SK-N-MC (cell line): ENCODE data around the gene CADM4.
"Not testable (repeated sequence)": the region's sequence is repeated elsewhere in the genome, so short reads cannot be mapped to it uniquely, and the experiment has no call there.

ENCODE experiments used
- DNase-seq: peaks from one replicate; pipeline ENCODE4 v3.0.0-alpha.2; 2011; ENCODE audit warnings: low read depth, low spot score
- H3K27ac ChIP-seq: fragments of 200-600 bp; sonication (generic); 2 replicates; pipeline ENCODE4 v1.5.1; 2016; ENCODE audit warnings: mixed run types
- H3K36me3 ChIP-seq: fragments of 200-600 bp; sonication (generic); 2 replicates; pipeline ENCODE4 v1.6.1; 2017; ENCODE audit warnings: antibody characterized with exemption, low read length, mixed read lengths; ENCODE audit not compliant: insufficient read depth
- H3K4me3 ChIP-seq: fragments of 200-600 bp; sonication (generic); 2 replicates; pipeline ENCODE4 v1.5.1; 2016
- H3K9ac ChIP-seq: fragments of 200-600 bp; sonication (generic); 2 replicates; pipeline ENCODE4 v1.8.0; 2017; ENCODE audit warnings: mixed run types, mixed read lengths; ENCODE audit not compliant: insufficient read length
- H3K9me3 ChIP-seq: fragments of 200-600 bp; sonication (generic); 2 replicates; pipeline ENCODE4 v1.6.1; 2017; ENCODE audit warnings: low read depth, mild to moderate bottlenecking, antibody characterized with exemption, low read length, moderate library complexity, mixed read lengths
- EZH2 ChIP-seq: fragments of 200-600 bp; sonication (generic); IDR thresholded peaks from one replicate; pipeline ENCODE4 v1.6.1; 2017; ENCODE audit warnings: antibody characterized with exemption
- FOXP2 ChIP-seq: optimal IDR thresholded peaks from 2 replicates; pipeline ENCODE3; 2011; ENCODE audit warnings: mild to moderate bottlenecking, moderate library complexity; ENCODE audit not compliant: insufficient read depth; ENCODE audit errors: extremely low read length, control extremely low read depth
- POLR2AphosphoS5 ChIP-seq: IDR thresholded peaks from 2 replicates; pipeline ENCODE4 v1.6.1; 2012; ENCODE audit warnings: mild to moderate bottlenecking, low read depth, low read length, borderline replicate concordance

The CADM4 gene

DNA sequence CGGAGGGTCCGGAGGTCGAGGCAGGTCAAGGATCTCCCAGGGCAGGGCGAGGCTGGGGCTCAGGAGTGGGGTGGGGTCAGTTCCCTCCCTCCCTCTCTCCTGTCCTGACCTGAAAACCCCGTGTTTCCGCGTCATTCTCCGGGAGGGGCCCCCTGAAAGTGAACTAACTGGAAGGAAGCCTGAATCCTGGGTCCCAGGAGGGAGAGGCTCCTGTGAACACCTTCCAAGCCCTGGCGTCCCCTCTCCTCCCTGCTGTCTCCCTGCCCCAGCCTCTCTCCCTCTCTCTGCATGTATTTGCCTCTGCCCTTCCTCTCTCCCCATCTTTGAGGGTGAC is 741 bp upstream of the CADM4 start:
- Histone ChIP-seq H3K4me3 (peak overlapping the region; percentile 81), H3K27ac (no peak overlapping the region), H3K36me3 (no peaks in the 10 kb centered on the region), H3K9ac (no peak overlapping the region), H3K9me3 (no peaks in the 10 kb centered on the region)
- no peak for DNase-seq
- TF ChIP-seq EZH2: no peak
- TF ChIP-seq POLR2AphosphoS5: no peak
- no peak for TF ChIP-seq FOXP2

DNA sequence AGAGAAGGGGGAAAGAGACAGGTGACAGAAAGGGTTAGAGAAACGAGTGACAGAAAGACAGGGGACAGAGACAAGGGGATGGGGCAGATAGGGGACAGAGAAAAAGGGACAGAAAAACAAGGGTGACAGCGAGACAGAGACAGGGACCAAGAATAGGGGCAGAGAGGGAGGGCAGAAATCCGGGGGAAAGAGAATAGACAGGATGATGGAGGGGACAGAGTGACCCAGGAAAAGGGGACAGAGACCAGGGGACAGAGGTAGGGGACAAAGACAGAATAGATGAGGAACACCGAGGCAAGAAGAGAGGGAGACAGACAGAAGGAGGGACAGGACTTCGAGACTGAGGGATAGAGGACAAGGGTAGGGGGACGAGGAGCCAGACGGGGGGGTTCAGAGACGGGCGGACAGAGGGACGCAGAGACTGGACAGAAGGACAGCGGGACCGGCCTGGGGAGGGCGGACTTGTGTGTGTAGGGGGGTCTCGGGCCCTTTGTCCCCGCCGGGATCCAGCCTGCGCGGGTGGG is 593 bp downstream of the CADM4 start:
- Histone ChIP-seq H3K9ac (peak overlapping the region; percentile 70), H3K36me3 (no peaks in the 10 kb centered on the region), H3K4me3 (peak overlapping the region; percentile 81)

DNA sequence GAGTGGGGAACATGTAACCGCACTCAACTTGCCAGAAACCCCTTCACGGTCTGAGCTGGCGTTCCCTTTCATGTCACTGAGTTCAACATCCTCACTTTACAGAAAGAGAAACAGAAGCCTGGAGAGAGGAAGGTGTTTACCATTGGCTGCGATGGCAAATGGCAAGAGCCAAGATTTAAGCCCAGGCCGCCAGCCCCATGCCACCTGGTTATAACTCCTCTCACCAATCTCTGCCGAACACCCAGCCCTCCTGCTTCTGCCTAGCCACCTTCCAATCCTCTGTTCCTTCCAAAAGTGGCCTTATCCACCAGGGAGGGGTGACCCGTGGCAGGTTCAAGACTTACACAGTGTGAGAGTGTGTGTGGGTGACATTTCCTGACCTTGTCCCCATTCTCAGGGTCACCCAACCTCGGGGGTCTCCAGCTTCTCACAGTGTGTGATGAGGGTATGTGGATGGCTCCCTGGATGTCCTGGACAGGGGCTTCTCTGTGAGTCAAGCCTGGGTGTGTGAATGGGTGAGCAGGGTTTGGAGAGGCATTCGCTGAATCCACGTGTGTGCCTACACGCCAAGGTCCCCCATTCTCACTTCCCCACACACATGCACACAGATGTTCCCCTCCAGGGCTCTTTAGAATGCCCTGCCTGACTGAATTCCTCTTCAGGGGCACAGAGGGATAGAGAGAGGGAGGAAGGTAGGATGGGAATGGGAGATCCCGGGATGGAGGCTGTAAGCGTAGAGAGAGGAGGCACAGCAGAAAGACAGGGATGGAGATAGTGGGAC is 1.2 kb downstream of the CADM4 start:
- Histone ChIP-seq H3K36me3 (no peaks in the 10 kb centered on the region), H3K9me3 (no peaks in the 10 kb centered on the region), H3K27ac (no peak overlapping the region), H3K9ac (peak overlapping the region; percentile 70), H3K4me3 (peak overlapping the region; percentile 81)
- TF ChIP-seq POLR2AphosphoS5: no peak
- no peak for TF ChIP-seq EZH2
- no peak for TF ChIP-seq FOXP2
- DNase-seq: no peak

More for the DNA sequence above, 593 bp downstream of the CADM4 start:
- no peak overlapping the region for H3K27ac ChIP-seq
- TF ChIP-seq FOXP2 (no peak), POLR2AphosphoS5 (no peak), EZH2 (no peak)
- no peak for DNase-seq
- H3K9me3 ChIP-seq: no peaks in the 10 kb centered on the region

DNA sequence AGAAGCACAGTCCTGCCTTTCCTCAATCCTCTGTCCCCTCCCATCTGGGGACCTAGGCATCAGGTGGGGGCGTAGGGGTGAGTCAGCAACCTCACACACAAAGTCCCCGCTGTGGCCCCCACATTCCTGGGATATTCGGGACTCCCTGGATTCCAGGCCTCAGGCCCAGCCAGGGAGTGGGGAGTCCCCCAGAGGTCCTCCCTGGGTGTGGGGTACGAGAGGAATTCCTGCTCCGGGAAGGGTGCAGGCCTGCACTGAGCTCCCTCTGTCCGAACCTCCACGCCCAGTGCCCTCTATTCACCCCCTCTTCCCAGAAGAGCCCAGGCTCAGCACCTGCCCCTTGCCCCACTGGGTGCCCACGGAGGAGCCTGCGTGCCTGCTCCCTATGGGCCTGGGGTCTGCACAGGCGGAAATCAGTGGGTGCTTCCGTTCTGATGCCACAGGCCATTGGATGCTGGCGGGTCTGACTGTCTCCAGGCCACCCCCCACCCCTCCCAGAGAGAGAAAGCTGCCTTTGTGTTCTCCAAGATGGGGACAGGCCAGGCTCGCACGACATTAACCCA is 3.4 kb downstream of the CADM4 start:
- no peak for DNase-seq
- no peak overlapping the region for H3K9ac ChIP-seq
- H3K27ac ChIP-seq: no peak overlapping the region
- no peak overlapping the region for H3K4me3 ChIP-seq
- no peaks in the 10 kb centered on the region for H3K36me3 ChIP-seq
- H3K9me3 ChIP-seq: no peaks in the 10 kb centered on the region
- TF ChIP-seq POLR2AphosphoS5: no peak
- no peak for TF ChIP-seq FOXP2
- TF ChIP-seq EZH2: no peak

- not testable (repeated sequence) for H3K9me3 ChIP-seq, H3K27ac ChIP-seq, H3K36me3 ChIP-seq, DNase-seq
- peak overlapping the region; percentile 22 for H3K9ac ChIP-seq
- peak overlapping the region; percentile 61 for H3K4me3 ChIP-seq
Measured at GRCh38 chr19:43635561-43635940, 4.1 kb downstream of the CADM4 start.

DNA sequence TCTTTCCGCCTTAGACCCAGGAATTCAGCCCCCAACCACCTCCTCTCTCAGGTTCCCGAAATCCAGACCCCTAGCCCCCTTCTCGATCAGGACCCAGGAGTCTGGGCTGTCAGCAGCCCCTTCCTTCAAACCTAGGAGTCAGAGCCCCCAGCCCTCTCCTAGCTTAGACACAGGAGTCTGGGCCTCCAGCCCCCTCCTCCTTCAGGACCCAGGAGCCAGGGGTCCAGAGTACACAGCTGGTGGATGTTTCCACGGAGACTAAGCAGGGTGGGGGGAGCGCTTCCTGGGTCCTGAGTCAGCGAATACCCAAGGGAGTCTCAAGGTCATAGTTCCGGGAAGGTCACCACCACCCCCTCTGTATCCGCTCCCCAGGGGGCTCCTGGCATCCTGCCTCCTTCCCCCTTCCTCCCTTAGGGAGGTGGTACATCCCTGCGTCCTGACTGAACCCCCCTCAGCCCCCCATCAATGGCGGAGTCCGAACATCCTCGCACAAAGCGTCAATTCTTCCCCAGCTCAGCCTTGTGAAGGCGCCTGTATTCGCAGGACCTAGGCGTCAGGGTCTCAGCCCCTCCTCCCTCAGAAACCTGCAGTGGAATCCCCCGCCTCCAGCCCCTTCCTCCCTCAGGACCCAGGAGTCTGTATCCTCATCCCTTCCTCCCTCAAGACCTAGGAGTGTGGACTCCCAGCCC is 4.6 kb downstream of the CADM4 start:
- Histone ChIP-seq H3K9me3 (no peaks in the 10 kb centered on the region), H3K9ac (peak overlapping the region; percentile 22), H3K27ac (0 out of 2 replicates have a peak overlapping the region, but pooled peaks have one; percentile 25), H3K36me3 (no peaks in the 10 kb centered on the region), H3K4me3 (peak overlapping the region; percentile 61)
- no peak for DNase-seq
- no peak for TF ChIP-seq EZH2
- TF ChIP-seq FOXP2: no peak
- no peak for TF ChIP-seq POLR2AphosphoS5

- no peaks in the 10 kb centered on the region for H3K9me3 ChIP-seq
- H3K36me3 ChIP-seq: no peaks in the 10 kb centered on the region
- no peak for DNase-seq
- no peak overlapping the region for H3K4me3 ChIP-seq
- no peak for TF ChIP-seq POLR2AphosphoS5
- TF ChIP-seq FOXP2: no peak
- no peak for TF ChIP-seq EZH2
- no peak overlapping the region for H3K27ac ChIP-seq
- H3K9ac ChIP-seq: no peak overlapping the region
Measured at GRCh38 chr19:43634506-43634871, 5.2 kb downstream of the CADM4 start.

GRCh38 chr19:43634068-43634467 is 5.6 kb downstream of the CADM4 start:
- TF ChIP-seq POLR2AphosphoS5: no peak
- Histone ChIP-seq H3K9ac (no peak overlapping the region), H3K4me3 (no peak overlapping the region), H3K36me3 (no peaks in the 10 kb centered on the region), H3K27ac (no peak overlapping the region), H3K9me3 (no peaks in the 10 kb centered on the region)
- DNase-seq: no peak

DNA sequence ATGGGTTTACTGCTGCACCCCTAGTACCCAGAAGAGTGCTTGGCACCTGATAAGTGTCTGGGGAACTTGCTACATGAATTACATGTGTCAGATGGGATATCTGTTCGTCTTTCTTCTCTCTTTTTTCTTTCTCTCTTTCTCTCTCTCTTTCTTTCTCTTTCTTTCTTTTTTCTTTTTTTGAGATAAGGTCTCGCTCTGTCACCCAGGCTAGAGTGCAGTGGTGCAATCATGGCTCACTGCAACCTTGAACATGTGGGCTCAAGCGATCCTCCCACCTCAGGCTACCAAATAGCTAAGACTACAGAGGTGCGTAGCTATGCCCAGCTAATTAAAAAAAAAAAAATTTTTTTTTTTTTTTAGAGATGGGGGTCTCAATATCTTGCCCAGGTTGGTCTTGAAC is 6.1 kb downstream of the CADM4 start:
- TF ChIP-seq POLR2AphosphoS5 (no peak), EZH2 (no peak), FOXP2 (no peak)
- no peaks in the 10 kb centered on the region for H3K36me3 ChIP-seq
- no peak overlapping the region for H3K4me3 ChIP-seq
- no peaks in the 10 kb centered on the region for H3K9me3 ChIP-seq
- DNase-seq: no peak
- no peak overlapping the region for H3K9ac ChIP-seq
- H3K27ac ChIP-seq: no peak overlapping the region
